Sigmoid colon (tissue), 7 donors: ENCODE data around the gene SLC2A1. TPM values are rescaled to one million over a fixed set of nuclear protein-coding genes. Genes with fewer than 3 reads are reported as not detected.

Experiments used
- DNase-seq: peaks from one replicate; pipeline ENCODE4 v3.0.0-alpha.2; 2019
- H3K27ac ChIP-seq, 4 donors: fragments of 200-600 bp; sonication (generic); one replicate each; pipeline ENCODE4 v1.5.1; 2016 to 2019; ENCODE audit warnings: mild to moderate bottlenecking in 1 of 4
- H3K27me3 ChIP-seq, 3 donors: fragments of 200-600 bp; sonication (generic); one replicate each; pipeline ENCODE4 v1.5.1; 2019; ENCODE audit warnings: mild to moderate bottlenecking in 1 of 3
- H3K36me3 ChIP-seq, 4 donors: fragments of 200-600 bp; sonication (generic); one replicate each; pipeline ENCODE4 v1.5.1; 2016 to 2019
- H3K4me1 ChIP-seq, 4 donors: fragments of 200-600 bp; sonication (generic); one replicate each; pipeline ENCODE4 v1.5.1; 2017 to 2019
- H3K4me3 ChIP-seq, 4 donors: fragments of 200-600 bp; sonication (generic); one replicate each; pipeline ENCODE4 v1.5.1; 2017 to 2019; ENCODE audit warnings: mild to moderate bottlenecking in 2 of 4, moderate library complexity in 1 of 4
- H3K9me3 ChIP-seq, 4 donors: fragments of 200-600 bp in 3 of 4; sonication (generic) in 3 of 4; one replicate each; pipeline versions ENCODE4 v1.5.1 to v1.6.1; 2013 to 2019
- CTCF ChIP-seq, 4 experiments: fragments of 450-650 bp in 3 of 4; fragments of 200-600 bp in 1 of 4; IDR thresholded peaks; one replicate each; pipeline ENCODE4 v1.5.1; 2016 to 2019; ENCODE audit warnings: antibody characterized with exemption in 4 of 4, mild to moderate bottlenecking in 3 of 4, moderate library complexity in 2 of 4
- EP300 ChIP-seq, 4 donors: sonication (generic); formaldehyde crosslinking; IDR thresholded peaks; one replicate each; pipeline ENCODE4 v1.6.1; 2017; ENCODE audit warnings: antibody characterized with exemption in 4 of 4
- POLR2A ChIP-seq, 2 donors: fragments of 450-650 bp; IDR thresholded peaks; one replicate each; pipeline ENCODE4 v1.6.1; 2016; ENCODE audit warnings: antibody characterized with exemption in 2 of 2, mild to moderate bottlenecking in 2 of 2, moderate library complexity in 2 of 2
- POLR2AphosphoS5 ChIP-seq, 4 donors: sonication (generic); formaldehyde crosslinking; IDR thresholded peaks; one replicate each; pipeline ENCODE4 v1.6.1; 2017; ENCODE audit warnings: antibody characterized with exemption in 4 of 4
- WGBS, 2 donors: extraction: QIAGEN DNeasy Blood & Tissue Kit; methylation state at CpG; one replicate each; pipeline ENCODE4 v1.1.7; 2013; 5-methylcytosine and 5-hydroxymethylcytosine counted together
- intact Hi-C: fragments of 100-400 bp; cut with DNase I; formaldehyde crosslinking; loops from one replicate; pipeline ENCODE4 v1.15.1; 2023
- polyA plus RNA-seq, 3 donors: library from polyadenylated mRNA; stranded (reverse); fragments of 200-250 nt; gene quantifications; one replicate each; pipeline ENCODE4 v1.2.3, GENCODE V29; 2013
- total RNA-seq, 4 donors: library from RNA; depleted of rRNA; stranded (reverse); fragments of >200 nt; gene quantifications; one replicate each; pipeline ENCODE4 v1.1.0, GENCODE V29; 2016
- donor health status: healthy with polysubstance abuse.
- donor health status: Bipolar disorder and iron deficiency.
- donor health status: healthy.

SLC2A1 gene
- total and polyA plus RNA-seq, 7 donors: 4.2 to 44.9 (median 11.1) TPM

- H3K27ac ChIP-seq: no peak overlapping the region
- no peak overlapping the region for H3K4me3 ChIP-seq
- H3K9me3 ChIP-seq: no peaks in the 10 kb centered on the region
- DNase-seq: no peak
- intact Hi-C loops: no loop called here
- H3K36me3 ChIP-seq: no peaks in the 10 kb centered on the region
- WGBS, 2 donors: 58 to 69% methylated on average over 5 of the region's 5 CpGs
- no peaks in the 10 kb centered on the region for H3K4me1 ChIP-seq
- no peak for TF ChIP-seq POLR2AphosphoS5 (IDR thresholded peaks at IDR 0.05)
- no peak for TF ChIP-seq CTCF (IDR thresholded peaks at IDR 0.05)
- no peak for TF ChIP-seq EP300 (IDR thresholded peaks at IDR 0.05)
- no peak for TF ChIP-seq POLR2A (IDR thresholded peaks at IDR 0.05)
- no peaks in the 10 kb centered on the region for H3K27me3 ChIP-seq
Observed at GRCh38 chr1:42891465-42892138, 67.1 kb downstream of the SLC2A1 start.

GRCh38 chr1:42889264-42889663 is 69.4 kb downstream of the SLC2A1 start:
- Histone ChIP-seq H3K4me1 (no peaks in the 10 kb centered on the region), H3K27me3 (no peaks in the 10 kb centered on the region), H3K27ac (no peak overlapping the region), H3K4me3 (no peak overlapping the region), H3K36me3 (no peaks in the 10 kb centered on the region), H3K9me3 (no peaks in the 10 kb centered on the region)
- intact Hi-C loops: no loop called here
- WGBS, 2 donors: 83 to 96% methylated on average over 4 of the region's 4 CpGs
- no peak for DNase-seq
- TF ChIP-seq POLR2A (IDR thresholded peaks at IDR 0.05) (no peak), POLR2AphosphoS5 (IDR thresholded peaks at IDR 0.05) (no peak), CTCF (IDR thresholded peaks at IDR 0.05) (no peak), EP300 (IDR thresholded peaks at IDR 0.05) (no peak)

GRCh38 chr1:42888013-42888633 is 70.5 kb downstream of the SLC2A1 start:
- no peak overlapping the region for H3K27ac ChIP-seq
- H3K4me3 ChIP-seq: no peak overlapping the region
- TF ChIP-seq CTCF (IDR thresholded peaks at IDR 0.05) (no peak), POLR2A (IDR thresholded peaks at IDR 0.05) (no peak), POLR2AphosphoS5 (IDR thresholded peaks at IDR 0.05) (no peak), EP300 (IDR thresholded peaks at IDR 0.05) (no peak)
- no peaks in the 10 kb centered on the region for H3K4me1 ChIP-seq
- H3K9me3 ChIP-seq: no peaks in the 10 kb centered on the region
- intact Hi-C loops: no loop called here
- WGBS, 2 donors: 92 to 93% methylated on average over 31 of the region's 31 CpGs
- H3K27me3 ChIP-seq: no peaks in the 10 kb centered on the region
- no peaks in the 10 kb centered on the region for H3K36me3 ChIP-seq
- DNase-seq: no peak

GRCh38 chr1:42887366-42887765 is 71.3 kb downstream of the SLC2A1 start:
- WGBS, 2 donors: 95 to 97% methylated on average over 20 of the region's 20 CpGs
- no peak for DNase-seq
- no peak overlapping the region for H3K4me3 ChIP-seq
- no peaks in the 10 kb centered on the region for H3K9me3 ChIP-seq
- no peaks in the 10 kb centered on the region for H3K4me1 ChIP-seq
- H3K36me3 ChIP-seq: no peaks in the 10 kb centered on the region
- H3K27ac ChIP-seq: no peak overlapping the region
- no peaks in the 10 kb centered on the region for H3K27me3 ChIP-seq
- intact Hi-C loops: no loop called here
- TF ChIP-seq POLR2AphosphoS5 (IDR thresholded peaks at IDR 0.05) (no peak), POLR2A (IDR thresholded peaks at IDR 0.05) (no peak), EP300 (IDR thresholded peaks at IDR 0.05) (no peak), CTCF (IDR thresholded peaks at IDR 0.05) (no peak)
